HepG2 (cell line): Measurements from ENCODE around the gene ELP5. TPM values are rescaled to one million over a fixed set of nuclear protein-coding genes. Genes with fewer than 3 reads are reported as not detected.

Source experiments
- ATAC-seq: fragments of 200-7000 bp; cut with Tn5 transposase; 3 replicates; pipeline ENCODE4 v1.9.1; 2020; ENCODE audit warnings: mild to moderate bottlenecking, moderate library complexity
- BruUV-seq: library from RNA; stranded (reverse); fragments of 400-500 nt; replicated peaks from 2 replicates; lab custom pipeline; 2021; lab: Mats Ljungman, UMichigan
- CTCF ChIA-PET: fragments of 300-600 bp; formaldehyde crosslinking; extraction: SDS; loops from one replicate; lab custom pipeline; 2021; ENCODE audit warnings: low total read pairs, inconsistent platforms, low intra/inter-chr PET ratio; lab: Yijun Ruan, JAX
- POLR2A ChIA-PET: fragments of 350-600 bp; sonication (Branson Sonifier 250); formaldehyde crosslinking; loops from one replicate; lab custom pipeline; 2020; ENCODE audit warnings: antibody characterized with exemption, inconsistent platforms; lab: Yijun Ruan, JAX
- DNase-seq: peaks from one replicate; pipeline ENCODE4 v3.0.0-alpha.2; 2015; ENCODE audit warnings: low spot score
- FAIRE-seq: peaks from 3 replicates; lab custom pipeline; 2011; peaks lifted over from hg19 to GRCh38; lab: Jason Lieb, UNC
- H2AFZ ChIP-seq: one replicate; pipeline ENCODE4 v1.6.1; 2011; ENCODE audit warnings: low read length, inconsistent platforms
- H3K27ac ChIP-seq: fragments of 300-600 bp; 3 replicates; pipeline ENCODE4 v1.8.0; 2011; ENCODE audit warnings: mixed run types, mild to moderate bottlenecking, mixed read lengths, low read length, inconsistent platforms; ENCODE audit not compliant: insufficient read depth; ENCODE audit errors: extremely low read length
- H3K27me3 ChIP-seq, 2 experiments: fragments of 200-600 bp in 1 of 2; 2 replicates in 1 of 2; 3 replicates in 1 of 2; pipeline versions ENCODE4 v1.6.0 to v1.8.0; 2011; ENCODE audit warnings: low read length in 2 of 2, mild to moderate bottlenecking in 2 of 2, moderate library complexity in 2 of 2, inconsistent platforms in 1 of 2; ENCODE audit not compliant: insufficient read depth in 2 of 2, control insufficient read depth in 1 of 2
- H3K36me3 ChIP-seq, 2 experiments: fragments of 200-600 bp in 1 of 2; replicated peaks in 1 of 2; 2 replicates in 1 of 2; 3 replicates in 1 of 2; pipeline versions ENCODE4 v1.5.1 to v1.8.0; 2011; ENCODE audit warnings: low read length in 2 of 2, inconsistent platforms in 1 of 2; ENCODE audit not compliant: insufficient read depth in 2 of 2, control insufficient read depth in 1 of 2
- H3K4me1 ChIP-seq: 2 replicates; pipeline ENCODE4 v1.5.1; 2012; ENCODE audit warnings: low read length, inconsistent platforms; ENCODE audit not compliant: insufficient read depth
- H3K4me2 ChIP-seq: 2 replicates; pipeline ENCODE4 v1.6.0; 2011; ENCODE audit warnings: low read depth, low read length, inconsistent platforms
- H3K4me3 ChIP-seq, 3 experiments: fragments of 200-600 bp in 1 of 3; sonication (generic), shearing (Covaris generic) in 1 of 3; replicated peaks in 1 of 3; 2 replicates each; pipeline ENCODE4 v1.5.1; 2011 to 2016; ENCODE audit warnings: low read length in 3 of 3, inconsistent platforms in 2 of 3, low read depth in 2 of 3, mild to moderate bottlenecking in 2 of 3, control low read depth in 1 of 3, mixed read lengths in 1 of 3; ENCODE audit not compliant: insufficient read depth in 1 of 3
- H3K79me2 ChIP-seq: one replicate; pipeline ENCODE4 v1.6.1; 2011; ENCODE audit warnings: low read length, inconsistent platforms; ENCODE audit not compliant: insufficient read depth
- H3K9ac ChIP-seq: 2 replicates; pipeline ENCODE4 v1.6.0; 2011; ENCODE audit warnings: mild to moderate bottlenecking, low read depth, low read length, inconsistent platforms; ENCODE audit not compliant: insufficient read depth
- H3K9me3 ChIP-seq: 2 replicates; pipeline ENCODE4 v1.5.1; 2012; ENCODE audit warnings: mild to moderate bottlenecking, low read length
- H4K20me1 ChIP-seq: 2 replicates; pipeline ENCODE4 v1.6.0; 2011; ENCODE audit warnings: inconsistent platforms, mild to moderate bottlenecking, low read length, moderate library complexity; ENCODE audit not compliant: insufficient read depth
- DMAP1 ChIP-seq: IDR thresholded peaks from 2 replicates; pipeline ENCODE4 v1.6.1; 2016
- ELF1 ChIP-seq: sonication (generic); formaldehyde crosslinking; IDR thresholded peaks from 2 replicates; pipeline ENCODE4 v1.4.0; 2020; ENCODE audit warnings: missing genetic modification reagents
- FOXC1 ChIP-seq: sonication (generic); formaldehyde crosslinking; IDR thresholded peaks from 2 replicates; pipeline ENCODE4 v1.8.0; 2022; ENCODE audit warnings: mild to moderate bottlenecking, missing genetic modification reagents, borderline replicate concordance
- HDAC2 ChIP-seq: sonication (generic); formaldehyde crosslinking; IDR thresholded peaks from 2 replicates; pipeline ENCODE4 v1.4.0; 2020; ENCODE audit warnings: missing genetic modification reagents
- IRF2 ChIP-seq: IDR thresholded peaks from 2 replicates; pipeline ENCODE4 v1.6.1; 2018; ENCODE audit warnings: missing genetic modification reagents, missing compliant biosample characterization
- KLF16 ChIP-seq, 2 experiments: sonication (generic) in 1 of 2; formaldehyde crosslinking in 1 of 2; IDR thresholded peaks; 2 replicates each; pipeline versions ENCODE4 v1.6.1 to v1.8.0; 2016 to 2023; ENCODE audit warnings: missing genetic modification reagents in 2 of 2, missing compliant biosample characterization in 1 of 2
- MYPOP ChIP-seq: sonication (generic); formaldehyde crosslinking; IDR thresholded peaks from 2 replicates; pipeline ENCODE4 v1.8.1; 2023; ENCODE audit warnings: mild to moderate bottlenecking, moderate library complexity, missing genetic modification reagents
- NAIF1 ChIP-seq: sonication (generic); formaldehyde crosslinking; IDR thresholded peaks from 2 replicates; pipeline ENCODE4 v1.5.0; 2020; ENCODE audit warnings: mild to moderate bottlenecking, missing genetic modification reagents, borderline replicate concordance
- NFYB ChIP-seq: sonication (generic); formaldehyde crosslinking; IDR thresholded peaks from 2 replicates; pipeline ENCODE4 v1.4.0; 2020; ENCODE audit warnings: missing genetic modification reagents
- PPARG ChIP-seq: conservative IDR thresholded peaks from 2 replicates; pipeline ENCODE4 v1.6.1; 2016; ENCODE audit warnings: missing biosample characterization, missing genetic modification reagents
- STAG1 ChIP-seq: sonication (generic); formaldehyde crosslinking; IDR thresholded peaks from 2 replicates; pipeline ENCODE4 v1.4.0; 2020; ENCODE audit warnings: missing genetic modification reagents
- TARDBP ChIP-seq: sonication (generic); formaldehyde crosslinking; IDR thresholded peaks from 2 replicates; pipeline ENCODE4 v1.8.0; 2022; ENCODE audit warnings: mild to moderate bottlenecking, missing genetic modification reagents
- XRCC5 ChIP-seq: fragments of 200-400 bp; formaldehyde crosslinking; optimal IDR thresholded peaks from 2 replicates; pipeline ENCODE3; 2017; ENCODE audit warnings: mild to moderate bottlenecking, low read length
- YY1 ChIP-seq: IDR thresholded peaks from 2 replicates; pipeline ENCODE4 v1.6.1; 2011; ENCODE audit warnings: low read length, low read depth, moderate library complexity, mild to moderate bottlenecking; ENCODE audit not compliant: insufficient read depth, insufficient replicate concordance
- ZBTB42 ChIP-seq: sonication (generic); formaldehyde crosslinking; IDR thresholded peaks from 2 replicates; pipeline ENCODE4 v1.5.0; 2020; ENCODE audit warnings: mild to moderate bottlenecking, missing genetic modification reagents
- ZNF264 ChIP-seq: sonication (generic); formaldehyde crosslinking; IDR thresholded peaks from 2 replicates; pipeline ENCODE4 v1.4.0; 2020; ENCODE audit warnings: missing genetic modification reagents
- ZNF607 ChIP-seq: sonication (generic); formaldehyde crosslinking; IDR thresholded peaks from 2 replicates; pipeline ENCODE4 v1.5.1; 2020; ENCODE audit warnings: missing genetic modification reagents, mild to moderate bottlenecking, borderline replicate concordance
- ZNF772 ChIP-seq: sonication (generic); formaldehyde crosslinking; IDR thresholded peaks from 2 replicates; pipeline ENCODE4 v1.5.0; 2020; ENCODE audit warnings: mild to moderate bottlenecking, missing genetic modification reagents
- WGBS: methylation state at CpG from one replicate; pipeline ENCODE4 v1.1.6; 2017; ENCODE audit warnings: low lambda C conversion rate; 5-methylcytosine and 5-hydroxymethylcytosine counted together
- in situ Hi-C: cut with HindIII; loops from 2 replicates; pipeline ENCODE4 v1.10.0; 2017; ENCODE audit warnings: low pct_unique_long_range_greater_than_20kb; ENCODE audit not compliant: extremely low pct_ligation_motif_present
- intact Hi-C: fragments of 100-400 bp; cut with micrococcal nuclease; formaldehyde crosslinking; loops from one replicate; pipeline ENCODE4 v1.10.0; 2022; ENCODE audit not compliant: unreplicated experiment
- polyA plus RNA-seq, 8 experiments: library from polyadenylated mRNA; depleted of rRNA in 3 of 8; stranded (reverse) in 7 of 8; unstranded in 1 of 8; fragments of >200 nt; fragmentation: Illumina TruSeq in 4 of 8; extraction: Trizol in 4 of 8; gene quantifications; 2 replicates each; pipeline versions ENCODE4 v1.2.1 to v1.2.3, GENCODE V29; 2011 to 2016; ENCODE audit warnings: low read depth in 4 of 8, missing spikeins in 1 of 8, mixed read lengths in 1 of 8; ENCODE audit not compliant: insufficient read depth in 1 of 8
- total RNA-seq, 5 experiments: library from RNA; depleted of rRNA; stranded (reverse); fragments of >200 nt; fragmentation: Illumina TruSeq; extraction: Trizol; gene quantifications; 2 replicates each; pipeline ENCODE4 v1.2.3, GENCODE V29; 2016; ENCODE audit warnings: low read depth in 1 of 5
- TF ChIP-seq, protein P1 (sequence below): sonication (generic); formaldehyde crosslinking; IDR thresholded peaks from 2 replicates; pipeline ENCODE4 v1.4.0; 2020; ENCODE audit warnings: missing genetic modification reagents
- TF ChIP-seq, protein P2 (sequence below): sonication (generic); formaldehyde crosslinking; IDR thresholded peaks from 2 replicates; pipeline ENCODE4 v1.4.0; 2020; ENCODE audit warnings: missing genetic modification reagents, borderline replicate concordance

Gene ELP5
- total and polyA plus RNA-seq, 2 of the 13 experiments (the other 11 are each of a cell fraction or from before 2014, with no cell fraction given), result 67.6 to 69.8 TPM

- Histone ChIP-seq H3K4me2 (peak overlapping the region; percentile 88), H3K36me3 (no peaks in the 10 kb centered on the region), H3K4me3 (peak overlapping the region in 1 of 3 experiments; percentile 50; a peak in 2 of 6 replicates), H3K9me3 (no peaks in the 10 kb centered on the region), H3K9ac (no peak overlapping the region), H3K79me2 (no peaks in the 10 kb centered on the region), H3K27me3 (peaks cover 2 to 11% of the 10 kb centered on the region in 2 experiments; a peak in 2 of 5 replicates), H3K4me1 (peaks cover 41% of the 10 kb centered on the region), H2AFZ (peak overlapping the region; percentile 69), H3K27ac (no peak overlapping the region), H4K20me1 (no peaks in the 10 kb centered on the region)
- 6% methylated on average over 31 of the region's 51 CpGs for WGBS
- peak; percentile 56 for DNase-seq
- ChIA-PET CTCF (interaction anchor here (1.1 to 2.6 kb wide), 5 partner anchors 16 to 76 kb away, joined by 4 to 43 read pairs (median 6); partner anchors contain the start of genes ELP5 and SLC2A4), POLR2A (interaction anchor here (0.6 to 1.9 kb wide), 10 partner anchors 14 to 260 kb away, joined by 3 to 22 read pairs (median 5); partner anchors contain the start of genes GABARAP, NEURL4, SLC16A13 and SLC2A4)
- ATAC-seq, result peak; percentile 63
- intact Hi-C loops, result loop anchor here (1.0 kb wide), 1 partner anchor 16 kb away; no protein-coding TSS in a partner anchor
- no peak for FAIRE-seq
- no TSS peak for BruUV-seq
- in situ Hi-C loops, result no loop called here
- peak; percentile 34; the same call in 1 of the 2 replicates for TF ChIP-seq ELF1
- TF ChIP-seq NAIF1, result peak; percentile 83; the same call in 1 of the 2 replicates
- TF ChIP-seq, protein P1, sequence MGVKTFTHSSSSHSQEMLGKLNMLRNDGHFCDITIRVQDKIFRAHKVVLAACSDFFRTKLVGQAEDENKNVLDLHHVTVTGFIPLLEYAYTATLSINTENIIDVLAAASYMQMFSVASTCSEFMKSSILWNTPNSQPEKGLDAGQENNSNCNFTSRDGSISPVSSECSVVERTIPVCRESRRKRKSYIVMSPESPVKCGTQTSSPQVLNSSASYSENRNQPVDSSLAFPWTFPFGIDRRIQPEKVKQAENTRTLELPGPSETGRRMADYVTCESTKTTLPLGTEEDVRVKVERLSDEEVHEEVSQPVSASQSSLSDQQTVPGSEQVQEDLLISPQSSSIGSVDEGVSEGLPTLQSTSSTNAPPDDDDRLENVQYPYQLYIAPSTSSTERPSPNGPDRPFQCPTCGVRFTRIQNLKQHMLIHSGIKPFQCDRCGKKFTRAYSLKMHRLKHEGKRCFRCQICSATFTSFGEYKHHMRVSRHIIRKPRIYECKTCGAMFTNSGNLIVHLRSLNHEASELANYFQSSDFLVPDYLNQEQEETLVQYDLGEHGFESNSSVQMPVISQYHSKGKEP (CRISPR knock-in tag), result 0 out of 2 replicates have a peak, but pooled peaks have one; percentile 31
- TF ChIP-seq ZNF607 (CRISPR knock-in tag), result 0 out of 2 replicates have a peak, but pooled peaks have one; percentile 39
- peak; percentile 44; the same call in 1 of the 2 replicates for TF ChIP-seq HDAC2 (CRISPR knock-in tag)
- peak; percentile 64; the same call in 1 of the 2 replicates for TF ChIP-seq MYPOP (CRISPR knock-in tag)
- TF ChIP-seq ZBTB42, result no peak
- TF ChIP-seq, protein P2, sequence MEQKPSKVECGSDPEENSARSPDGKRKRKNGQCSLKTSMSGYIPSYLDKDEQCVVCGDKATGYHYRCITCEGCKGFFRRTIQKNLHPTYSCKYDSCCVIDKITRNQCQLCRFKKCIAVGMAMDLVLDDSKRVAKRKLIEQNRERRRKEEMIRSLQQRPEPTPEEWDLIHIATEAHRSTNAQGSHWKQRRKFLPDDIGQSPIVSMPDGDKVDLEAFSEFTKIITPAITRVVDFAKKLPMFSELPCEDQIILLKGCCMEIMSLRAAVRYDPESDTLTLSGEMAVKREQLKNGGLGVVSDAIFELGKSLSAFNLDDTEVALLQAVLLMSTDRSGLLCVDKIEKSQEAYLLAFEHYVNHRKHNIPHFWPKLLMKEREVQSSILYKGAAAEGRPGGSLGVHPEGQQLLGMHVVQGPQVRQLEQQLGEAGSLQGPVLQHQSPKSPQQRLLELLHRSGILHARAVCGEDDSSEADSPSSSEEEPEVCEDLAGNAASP (CRISPR knock-in tag), result 0 out of 2 replicates have a peak, but pooled peaks have one; percentile 15
- TF ChIP-seq IRF2 (CRISPR knock-in tag), result peak; percentile 60; the same call in 1 of the 2 replicates
- peak; percentile 67 for TF ChIP-seq YY1
- 0 out of 2 replicates have a peak, but pooled peaks have one; percentile 60 for TF ChIP-seq DMAP1 (CRISPR knock-in tag)
- peak; percentile 54; the same call in 1 of the 2 replicates for TF ChIP-seq FOXC1 (CRISPR knock-in tag)
- TF ChIP-seq XRCC5, result peak; percentile 75
- TF ChIP-seq STAG1 (CRISPR knock-in tag), result peak; percentile 96
- 0 out of 2 replicates have a peak, but pooled peaks have one; percentile 23 for TF ChIP-seq PPARG (CRISPR knock-in tag)
- peak; percentile 63; the same call in 1 of the 2 replicates for TF ChIP-seq ZNF772 (CRISPR knock-in tag)
- TF ChIP-seq TARDBP (CRISPR knock-in tag), result peak; percentile 38; the same call in 1 of the 2 replicates
- TF ChIP-seq NFYB (CRISPR knock-in tag), result no peak
- TF ChIP-seq ZNF264 (CRISPR knock-in tag), result 0 out of 2 replicates have a peak, but pooled peaks have one; percentile 32
- TF ChIP-seq KLF16 (CRISPR knock-in tag; IDR thresholded peaks at IDR 0.05), result peak in 1 of 2 experiments; percentile 80; a peak in 1 of 4 replicates
These were observed 44.3 kb downstream of the ELP5 start for GRCh38 chr17:7296189-7296861.
